H7 (cell line): Measurements from ENCODE around the gene PRR12. TPM values are rescaled to one million over a fixed set of nuclear protein-coding genes. Genes with fewer than 3 reads are reported as not detected.

ENCODE experiments used
- DNase-seq: peaks from one replicate; pipeline ENCODE4 v3.0.0; 2012
- H3K27me3 ChIP-seq: 2 replicates; pipeline ENCODE4 v1.6.0; 2011; ENCODE audit warnings: mild to moderate bottlenecking, low read length; ENCODE audit not compliant: control insufficient read depth, insufficient read depth
- H3K36me3 ChIP-seq: replicated peaks from 2 replicates; pipeline ENCODE4 v1.5.1; 2011; ENCODE audit warnings: low read length; ENCODE audit not compliant: control insufficient read depth, insufficient read depth
- H3K4me3 ChIP-seq: 2 replicates; pipeline ENCODE4 v1.5.1; 2011; ENCODE audit warnings: low read depth, mild to moderate bottlenecking, control low read depth, low read length, moderate library complexity; ENCODE audit not compliant: insufficient read depth
- total RNA-seq: library from RNA; depleted of rRNA; stranded (reverse); fragments of >200 nt; shearing (Covaris generic); gene quantifications from 2 replicates; pipeline ENCODE4 v1.2.3, GENCODE V29; 2014

PRR12 gene
- total RNA-seq, 1 experiment from 2014 or later: 8.2 TPM

DNA sequence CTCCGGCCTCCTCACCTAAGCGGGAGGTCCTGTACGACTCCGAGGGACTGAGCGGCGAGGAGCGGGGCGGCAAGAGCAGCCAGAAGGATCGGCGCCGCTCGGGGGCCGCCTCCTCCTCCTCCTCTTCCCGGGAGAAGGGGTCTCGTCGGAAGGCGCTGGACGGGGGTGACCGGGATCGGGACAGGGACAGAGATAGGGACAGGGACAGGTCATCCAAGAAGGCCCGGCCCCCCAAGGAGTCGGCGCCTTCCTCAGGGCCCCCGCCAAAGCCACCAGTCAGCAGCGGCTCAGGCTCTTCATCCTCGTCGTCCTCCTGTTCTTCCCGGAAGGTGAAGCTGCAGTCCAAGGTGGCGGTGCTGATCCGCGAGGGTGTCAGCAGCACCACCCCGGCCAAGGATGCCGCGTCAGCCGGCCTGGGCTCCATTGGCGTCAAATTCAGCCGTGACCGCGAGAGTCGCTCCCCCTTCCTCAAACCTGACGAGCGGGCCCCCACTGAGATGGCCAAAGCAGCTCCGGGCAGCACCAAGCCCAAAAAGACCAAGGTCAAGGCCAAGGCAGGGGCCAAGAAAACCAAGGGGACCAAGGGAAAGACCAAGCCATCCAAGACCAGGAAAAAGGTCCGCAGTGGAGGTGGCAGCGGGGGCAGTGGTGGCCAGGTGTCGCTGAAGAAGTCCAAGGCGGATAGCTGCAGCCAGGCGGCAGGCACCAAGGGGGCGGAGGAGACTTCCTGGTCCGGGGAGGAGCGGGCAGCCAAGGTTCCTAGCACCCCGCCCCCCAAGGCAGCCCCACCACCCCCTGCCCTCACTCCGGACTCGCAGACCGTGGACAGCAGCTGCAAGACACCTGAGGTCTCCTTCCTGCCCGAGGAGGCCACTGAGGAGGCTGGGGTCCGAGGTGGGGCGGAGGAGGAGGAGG, 61.8 kb downstream of the PRR12 start:
- no peak for DNase-seq
- H3K36me3 ChIP-seq: peaks cover 28% of the 10 kb centered on the region

DNA sequence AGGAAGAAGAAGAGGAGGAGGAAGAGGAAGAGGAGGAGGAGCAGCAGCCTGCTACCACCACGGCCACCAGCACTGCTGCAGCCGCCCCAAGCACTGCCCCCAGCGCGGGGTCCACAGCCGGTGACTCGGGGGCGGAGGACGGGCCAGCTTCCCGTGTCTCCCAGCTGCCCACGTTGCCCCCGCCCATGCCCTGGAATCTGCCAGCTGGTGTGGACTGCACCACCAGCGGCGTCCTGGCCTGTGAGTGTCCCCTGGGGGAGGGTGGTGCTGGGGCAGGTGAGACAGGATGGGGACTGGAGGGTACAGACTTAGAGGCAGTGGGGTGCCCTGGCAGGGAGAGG, 62.5 kb downstream of the PRR12 start:
- no peak overlapping the region for H3K4me3 ChIP-seq
- H3K27me3 ChIP-seq: no peaks in the 10 kb centered on the region
- H3K36me3 ChIP-seq: peaks cover 28% of the 10 kb centered on the region
- no peak for DNase-seq

More for the DNA sequence above, 61.8 kb downstream of the PRR12 start:
- Histone ChIP-seq H3K27me3 (no peaks in the 10 kb centered on the region), H3K4me3 (no peak overlapping the region)

DNA sequence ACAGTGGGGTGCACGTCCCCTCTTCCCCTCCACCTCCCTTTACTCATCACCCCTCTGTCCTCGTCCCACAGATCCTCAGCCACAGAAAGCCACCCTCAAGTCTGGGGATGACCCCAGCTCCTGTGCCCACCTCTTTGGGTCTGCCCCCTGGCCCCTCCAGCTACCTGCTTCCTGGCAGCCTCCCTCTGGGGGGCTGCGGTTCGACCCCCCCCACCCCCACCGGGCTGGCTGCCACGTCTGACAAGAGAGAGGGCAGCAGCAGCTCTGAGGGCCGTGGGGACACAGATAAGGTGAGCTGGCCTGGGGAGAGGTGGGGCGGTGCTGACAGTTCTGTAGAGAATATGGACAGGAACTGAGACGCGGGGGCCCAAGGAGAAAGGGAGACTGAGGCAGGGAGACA, 63.6 kb downstream of the PRR12 start:
- H3K27me3 ChIP-seq: no peaks in the 10 kb centered on the region
- DNase-seq: no peak
- peaks cover 36% of the 10 kb centered on the region for H3K36me3 ChIP-seq
- no peak overlapping the region for H3K4me3 ChIP-seq

DNA sequence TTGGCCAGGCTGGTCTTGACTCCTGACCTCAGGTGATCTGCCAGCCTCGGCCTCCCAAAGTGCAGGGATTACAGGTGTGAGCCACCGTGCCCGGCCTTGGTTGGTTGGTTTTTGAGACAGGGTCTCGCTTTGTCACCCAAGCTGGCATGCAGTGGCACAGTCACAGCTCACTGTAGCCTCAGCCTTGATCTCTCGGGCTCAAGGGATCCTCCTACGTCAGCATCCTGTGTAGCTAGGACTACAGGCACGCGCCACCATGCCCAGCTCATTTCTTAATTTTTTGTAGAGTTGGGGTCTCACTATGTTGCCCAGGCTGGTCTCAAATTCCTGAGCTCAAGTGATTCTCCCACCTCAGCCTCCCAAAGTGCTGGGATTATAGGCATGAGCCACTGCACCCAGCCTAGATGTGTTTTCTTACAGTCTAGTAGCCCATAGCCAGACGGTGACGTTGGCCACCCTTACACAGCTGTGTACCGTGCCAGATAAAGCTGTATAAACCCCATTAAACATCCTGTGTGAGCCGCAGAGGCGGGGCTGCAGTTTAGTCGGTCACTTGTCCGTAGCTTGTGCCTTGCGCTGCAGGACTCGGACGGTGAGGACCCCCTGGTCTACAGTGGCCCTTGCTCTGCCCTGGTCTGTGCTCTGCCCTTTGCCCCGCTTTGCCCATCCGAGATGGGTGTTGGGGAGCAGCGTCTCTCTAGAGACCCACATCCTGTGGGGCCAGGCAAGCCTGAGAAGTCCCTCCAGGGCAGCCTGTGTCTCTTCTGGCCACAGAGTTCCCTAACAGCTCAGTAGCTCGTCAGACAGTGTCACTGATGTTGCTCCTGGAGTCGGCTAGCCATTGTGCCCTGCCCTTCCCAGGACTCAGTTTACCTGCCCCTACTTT, 64.8 kb downstream of the PRR12 start:
- DNase-seq: no peak
- no peak overlapping the region for H3K4me3 ChIP-seq
- peaks cover 37% of the 10 kb centered on the region for H3K36me3 ChIP-seq
- H3K27me3 ChIP-seq: no peaks in the 10 kb centered on the region

DNA sequence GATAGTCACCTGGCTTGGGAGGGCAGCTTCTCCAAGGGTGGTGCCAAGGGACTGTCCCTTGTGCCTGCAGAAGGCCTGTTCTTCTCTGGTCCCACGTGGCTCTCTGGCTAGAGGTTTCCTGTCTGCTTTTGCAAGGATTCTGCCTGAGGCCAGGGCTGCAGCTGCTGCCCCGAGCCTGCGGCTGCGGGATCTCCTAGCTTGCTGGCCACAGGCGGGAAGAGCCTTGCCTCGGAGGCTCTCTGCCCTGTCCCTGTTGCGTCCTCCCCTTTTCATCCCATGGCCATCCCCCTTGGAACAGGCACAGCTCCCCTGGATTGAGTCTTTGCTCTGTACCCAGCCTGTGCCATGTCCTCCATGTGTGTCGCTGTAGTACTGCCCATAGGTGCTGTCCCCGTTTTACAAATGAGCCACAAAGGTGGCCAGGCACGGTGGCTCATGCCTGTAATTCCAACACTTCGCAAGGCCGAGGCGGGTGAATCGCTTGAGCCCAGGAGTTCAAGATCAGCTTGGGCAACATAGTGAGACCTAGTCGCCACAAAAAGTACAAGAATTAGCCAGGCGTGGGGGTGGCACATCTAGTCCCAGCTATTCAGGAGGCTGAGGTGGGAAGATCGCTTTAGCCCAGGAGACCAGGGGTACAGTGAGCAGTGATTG, 65.6 kb downstream of the PRR12 start:
- Histone ChIP-seq H3K4me3 (no peak overlapping the region), H3K27me3 (no peaks in the 10 kb centered on the region), H3K36me3 (peaks cover 43% of the 10 kb centered on the region)
- DNase-seq: no peak

DNA sequence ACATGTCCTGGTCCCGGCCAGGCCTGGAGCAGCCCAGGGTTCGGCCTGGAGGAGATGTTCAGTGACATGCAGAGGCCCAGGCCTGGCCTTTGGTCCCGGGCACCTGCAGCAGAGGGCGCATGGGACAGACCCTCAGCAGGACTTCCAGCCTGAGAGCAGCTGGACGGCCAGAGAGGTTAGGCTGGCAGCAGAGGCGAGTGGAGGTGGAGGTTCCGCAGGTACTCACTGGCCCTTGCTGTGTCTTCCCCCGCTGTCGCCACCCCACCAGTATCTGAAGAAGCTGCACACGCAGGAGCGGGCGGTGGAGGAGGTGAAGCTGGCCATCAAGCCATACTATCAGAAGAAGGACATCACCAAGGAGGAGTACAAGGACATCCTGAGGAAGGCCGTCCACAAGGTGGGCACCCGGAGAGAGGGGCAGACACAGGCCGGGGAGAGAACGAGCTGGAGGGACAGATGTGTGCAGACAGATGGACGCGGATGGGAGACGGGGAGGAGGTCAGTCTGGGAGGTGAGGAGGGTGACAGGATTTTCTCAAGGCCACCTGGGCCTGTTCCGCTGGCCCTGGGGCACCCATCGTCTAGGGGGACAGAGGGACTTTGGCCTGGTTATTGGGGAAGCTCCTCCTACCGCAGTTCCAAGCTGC, 66.6 kb downstream of the PRR12 start:
- DNase-seq: no peak
- Histone ChIP-seq H3K27me3 (no peaks in the 10 kb centered on the region), H3K36me3 (peaks cover 52% of the 10 kb centered on the region), H3K4me3 (no peak overlapping the region)

DNA sequence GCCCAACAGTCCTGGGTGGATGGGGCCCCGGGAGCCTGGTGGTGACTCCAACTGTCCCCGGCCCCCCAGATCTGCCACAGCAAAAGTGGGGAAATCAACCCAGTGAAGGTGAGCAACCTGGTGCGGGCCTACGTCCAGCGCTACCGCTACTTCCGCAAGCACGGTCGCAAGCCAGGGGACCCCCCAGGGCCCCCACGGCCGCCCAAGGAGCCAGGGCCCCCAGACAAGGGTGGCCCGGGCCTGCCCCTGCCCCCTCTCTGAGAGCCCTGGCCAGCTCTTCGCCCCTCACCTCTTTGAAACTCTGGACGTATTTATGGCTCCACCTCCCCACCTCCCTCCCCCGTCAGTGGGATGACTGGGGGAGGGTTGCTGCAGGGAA, 67.1 kb downstream of the PRR12 start:
- Histone ChIP-seq H3K4me3 (no peak overlapping the region), H3K27me3 (no peaks in the 10 kb centered on the region), H3K36me3 (peaks cover 57% of the 10 kb centered on the region)
- no peak for DNase-seq

DNA sequence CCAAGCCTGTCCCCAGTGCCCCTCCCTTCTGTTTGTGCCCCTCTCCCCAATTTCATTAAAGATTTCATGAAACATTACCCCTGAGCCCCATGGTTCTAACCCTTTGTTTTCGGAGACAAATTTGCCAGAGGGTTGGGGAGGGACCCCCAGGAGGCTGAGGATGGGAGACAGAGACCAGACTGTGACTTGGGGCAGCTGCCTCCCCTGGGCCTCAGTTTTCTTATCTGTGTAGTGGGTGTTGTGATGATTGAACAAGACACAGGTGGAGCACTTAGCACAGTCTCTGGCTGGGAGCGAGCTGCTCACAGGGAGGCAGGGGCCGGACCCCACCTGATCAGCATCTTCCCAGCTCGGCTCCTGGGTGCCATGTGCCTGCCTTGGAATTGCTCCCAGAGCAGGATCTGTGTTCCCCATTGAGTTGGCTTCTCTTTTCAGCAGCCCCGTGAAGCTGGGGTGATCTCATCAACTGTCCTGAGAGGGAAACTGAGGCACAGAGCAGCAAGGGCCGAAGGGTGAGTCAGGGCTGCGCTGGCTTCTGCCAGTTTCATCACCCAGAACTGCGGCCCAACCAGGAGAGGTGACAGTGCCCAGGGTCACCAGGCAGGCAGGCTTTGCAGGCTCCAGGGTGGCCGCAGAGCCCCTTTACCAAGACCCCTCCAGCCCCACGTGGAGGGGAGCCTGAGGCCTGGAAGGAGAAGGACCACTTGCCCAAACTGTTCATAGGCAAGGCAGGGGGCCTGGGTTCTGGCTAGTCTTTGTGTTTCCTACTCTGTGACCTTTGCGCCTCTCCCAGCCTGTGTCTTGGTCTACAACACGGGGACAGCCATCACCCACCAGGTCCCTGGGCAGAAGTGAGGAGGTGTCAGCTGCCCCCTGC, 67.8 kb downstream of the PRR12 start:
- no peak overlapping the region for H3K4me3 ChIP-seq
- DNase-seq: no peak
- H3K27me3 ChIP-seq: no peaks in the 10 kb centered on the region
- H3K36me3 ChIP-seq: peaks cover 56% of the 10 kb centered on the region

DNA sequence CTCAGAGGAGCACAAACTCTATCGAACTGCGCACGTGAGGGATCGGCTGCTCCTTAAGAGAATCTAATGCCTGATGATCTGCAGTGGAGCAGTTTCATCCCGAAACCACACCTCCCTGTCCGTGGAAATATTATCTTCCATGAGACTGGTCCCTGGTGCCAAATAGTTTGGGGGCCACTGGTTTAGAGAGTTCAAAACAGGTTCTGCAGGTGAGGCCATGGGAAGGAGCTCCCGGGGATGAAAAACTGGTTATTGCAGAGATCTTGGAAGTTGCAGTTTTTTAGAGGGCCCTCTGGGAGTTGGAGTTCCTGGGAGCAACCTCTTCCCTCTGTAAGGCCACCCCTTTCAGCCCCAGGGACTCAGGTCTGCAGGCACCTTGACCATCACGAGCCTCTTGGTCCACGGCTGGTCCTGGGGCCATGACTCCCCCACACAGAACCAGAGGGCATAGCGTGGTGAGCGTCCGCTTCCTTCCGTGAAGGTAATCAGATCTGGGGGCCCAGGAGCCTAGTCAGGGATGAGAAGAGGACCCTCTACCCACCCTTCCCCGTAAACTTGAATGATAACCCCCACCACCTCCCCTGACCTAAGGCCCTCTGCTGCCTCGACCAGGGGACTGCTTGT, 69.5 kb downstream of the PRR12 start:
- Histone ChIP-seq H3K36me3 (peaks cover 46% of the 10 kb centered on the region), H3K27me3 (no peaks in the 10 kb centered on the region), H3K4me3 (no peak overlapping the region)
- DNase-seq: no peak

DNA sequence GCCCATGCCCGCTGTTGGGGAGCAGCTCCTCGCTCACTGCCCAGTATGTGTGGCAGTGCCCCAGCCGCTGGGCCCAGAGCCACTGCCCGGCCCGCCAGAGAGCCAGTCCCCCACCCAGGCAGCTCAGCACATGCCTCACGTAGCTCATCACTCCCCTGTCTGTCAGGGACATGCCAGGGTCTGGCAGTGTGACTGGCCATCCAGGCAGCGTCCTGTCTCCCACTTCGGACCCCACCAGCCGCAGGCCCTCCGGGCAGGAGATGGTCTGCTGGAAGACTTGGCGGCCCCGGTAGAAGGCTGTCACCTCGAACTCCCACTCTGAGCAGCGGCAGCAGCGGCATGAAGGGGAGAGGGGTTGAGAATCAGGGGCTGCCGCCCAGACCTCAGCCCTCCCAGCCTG, 71.0 kb downstream of the PRR12 start:
- Histone ChIP-seq H3K36me3 (peaks cover 41% of the 10 kb centered on the region), H3K4me3 (no peak overlapping the region), H3K27me3 (no peaks in the 10 kb centered on the region)
- no peak for DNase-seq

DNA sequence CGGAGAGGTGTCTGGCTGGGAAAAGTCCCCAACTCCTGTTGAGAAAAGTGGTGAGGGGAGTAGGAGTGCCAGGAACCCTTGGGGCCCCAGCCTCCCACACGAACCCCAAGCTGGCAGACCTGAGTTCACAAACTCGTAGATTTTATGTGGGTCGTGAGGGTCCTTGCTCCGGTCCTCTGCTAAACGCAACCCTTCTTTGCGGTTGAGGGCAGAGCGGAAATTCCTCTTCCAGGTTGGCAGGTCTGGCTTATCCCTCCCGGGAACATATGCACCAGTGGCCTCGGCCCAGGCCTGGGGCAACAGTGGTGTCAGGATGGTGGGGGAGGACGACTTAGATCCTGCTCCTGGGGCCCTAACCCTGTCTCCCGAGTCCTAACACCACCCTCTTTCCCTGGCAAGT, 72.2 kb downstream of the PRR12 start:
- no peak for DNase-seq
- Histone ChIP-seq H3K4me3 (no peak overlapping the region), H3K27me3 (no peaks in the 10 kb centered on the region), H3K36me3 (peaks cover 42% of the 10 kb centered on the region)

DNA sequence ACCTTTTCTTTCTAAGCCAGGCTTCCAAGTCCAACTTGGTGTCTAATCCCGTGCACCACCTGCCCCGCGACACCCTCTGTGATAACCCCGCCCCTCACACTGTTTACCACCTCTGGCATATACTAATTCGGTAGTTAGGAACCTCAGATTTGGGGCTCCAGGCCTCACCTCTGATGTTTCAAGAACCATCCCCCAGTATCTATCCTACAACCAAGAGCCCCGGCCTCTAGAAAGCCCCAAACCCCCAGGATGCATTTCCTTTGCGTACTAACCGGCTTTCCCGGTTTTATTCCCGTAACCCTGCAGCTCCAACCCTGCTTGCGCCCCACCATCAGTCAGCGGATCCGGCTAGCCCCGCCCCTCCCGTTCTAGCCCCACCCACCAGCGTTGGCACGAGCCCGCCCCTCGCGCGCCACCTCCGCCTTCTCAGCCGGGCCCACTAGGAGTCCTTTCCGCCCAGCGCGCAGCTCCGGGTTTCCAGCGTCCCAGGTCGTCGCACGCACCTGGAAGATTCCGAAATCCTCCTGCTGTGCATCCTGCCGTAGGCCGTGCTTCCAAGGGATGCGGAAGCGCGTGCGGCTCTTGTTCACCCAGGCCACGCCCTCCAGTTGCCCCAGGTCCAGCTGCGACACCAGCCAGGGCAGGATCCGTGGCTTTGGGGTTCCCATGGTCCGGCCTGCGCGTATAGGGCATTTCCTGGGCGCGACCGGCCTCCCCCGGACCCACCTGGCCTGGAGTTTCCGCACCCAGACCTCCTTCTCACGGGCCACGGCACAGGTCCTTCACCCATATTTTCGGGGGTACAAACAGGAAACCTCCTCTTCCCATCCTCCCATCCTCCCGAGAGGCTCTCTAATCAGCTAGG, 73.4 kb downstream of the PRR12 start:
- Histone ChIP-seq H3K4me3 (peak overlapping the region; percentile 90), H3K36me3 (peaks cover 35% of the 10 kb centered on the region), H3K27me3 (no peaks in the 10 kb centered on the region)
- DNase-seq: peak; percentile 98

DNA sequence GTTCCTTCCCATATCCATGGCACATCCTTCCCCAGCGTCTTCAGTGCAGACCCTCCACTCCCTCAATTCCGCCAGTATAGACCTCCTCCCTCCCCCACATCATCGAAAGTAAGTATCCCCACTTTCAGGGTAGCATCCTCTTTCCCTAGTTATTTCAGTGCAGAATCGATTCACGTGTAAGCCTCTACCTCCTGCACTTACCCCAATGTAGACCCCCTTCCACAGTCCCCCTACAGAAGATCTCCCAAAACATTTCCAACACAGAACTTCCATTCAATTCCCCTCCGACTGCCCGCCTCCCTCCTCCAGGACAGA, 74.0 kb downstream of the PRR12 start:
- Histone ChIP-seq H3K36me3 (peaks cover 33% of the 10 kb centered on the region), H3K27me3 (no peaks in the 10 kb centered on the region), H3K4me3 (peak overlapping the region; percentile 90)
- DNase-seq: no peak
